Breast epithelium (tissue), 3 donors: ENCODE data around the gene AOPEP.

ENCODE experiments used
- POLR2A ChIP-seq: fragments of 450-650 bp; IDR thresholded peaks from one replicate; pipeline ENCODE4 v1.6.1; 2016; ENCODE audit warnings: antibody characterized with exemption, mild to moderate bottlenecking, moderate library complexity
- TF ChIP-seq, protein P1 (sequence below), 3 donors: fragments of 450-650 bp; IDR thresholded peaks; one replicate each; pipeline ENCODE4 v1.5.1; 2016 to 2017; ENCODE audit warnings: antibody characterized with exemption in 3 of 3, mild to moderate bottlenecking in 3 of 3, moderate library complexity in 3 of 3

DNA sequence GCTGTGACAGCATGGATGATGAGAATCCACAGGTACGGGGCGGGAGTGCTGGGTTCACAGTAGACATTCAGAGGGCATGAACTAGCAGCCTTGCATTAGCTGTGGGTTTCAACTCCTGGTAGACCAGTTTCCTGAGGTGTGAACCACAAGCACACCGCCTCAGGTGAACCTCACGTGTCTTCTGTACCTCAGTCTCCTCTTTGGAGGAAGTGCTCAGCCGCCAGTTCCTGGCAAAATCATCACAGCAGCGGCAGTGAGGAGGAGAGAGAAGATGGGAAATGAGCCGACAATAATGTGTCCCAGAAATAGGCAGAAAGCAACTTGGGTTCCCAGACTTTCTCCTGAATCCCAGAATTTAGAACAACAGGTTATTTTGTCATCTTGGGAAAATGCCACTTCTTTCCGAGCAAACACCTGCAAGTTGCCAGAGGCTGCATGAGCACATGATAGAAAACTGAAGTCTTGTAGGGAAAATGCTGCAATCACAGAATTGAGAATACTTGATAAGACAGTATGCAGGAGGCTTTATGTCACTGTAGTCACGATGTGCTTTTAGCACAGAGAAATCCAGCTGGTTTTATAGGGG is 258.5 kb downstream of the AOPEP start:
- TF ChIP-seq POLR2A = no peak
- TF ChIP-seq, protein P1, sequence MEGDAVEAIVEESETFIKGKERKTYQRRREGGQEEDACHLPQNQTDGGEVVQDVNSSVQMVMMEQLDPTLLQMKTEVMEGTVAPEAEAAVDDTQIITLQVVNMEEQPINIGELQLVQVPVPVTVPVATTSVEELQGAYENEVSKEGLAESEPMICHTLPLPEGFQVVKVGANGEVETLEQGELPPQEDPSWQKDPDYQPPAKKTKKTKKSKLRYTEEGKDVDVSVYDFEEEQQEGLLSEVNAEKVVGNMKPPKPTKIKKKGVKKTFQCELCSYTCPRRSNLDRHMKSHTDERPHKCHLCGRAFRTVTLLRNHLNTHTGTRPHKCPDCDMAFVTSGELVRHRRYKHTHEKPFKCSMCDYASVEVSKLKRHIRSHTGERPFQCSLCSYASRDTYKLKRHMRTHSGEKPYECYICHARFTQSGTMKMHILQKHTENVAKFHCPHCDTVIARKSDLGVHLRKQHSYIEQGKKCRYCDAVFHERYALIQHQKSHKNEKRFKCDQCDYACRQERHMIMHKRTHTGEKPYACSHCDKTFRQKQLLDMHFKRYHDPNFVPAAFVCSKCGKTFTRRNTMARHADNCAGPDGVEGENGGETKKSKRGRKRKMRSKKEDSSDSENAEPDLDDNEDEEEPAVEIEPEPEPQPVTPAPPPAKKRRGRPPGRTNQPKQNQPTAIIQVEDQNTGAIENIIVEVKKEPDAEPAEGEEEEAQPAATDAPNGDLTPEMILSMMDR (IDR thresholded peaks at IDR 0.05) = no peak
